22Rv1 (cell line): ENCODE data around the gene GIMD1.

ENCODE experiments used
- ZFX ChIP-seq: fragments of 450-650 bp; IDR thresholded peaks from 2 replicates; pipeline ENCODE4 v1.6.1; 2017; ENCODE audit warnings: antibody characterized with exemption, borderline replicate concordance
- TF ChIP-seq, protein P1 (sequence below): fragments of 450-650 bp; IDR thresholded peaks from 2 replicates; pipeline ENCODE4 v1.5.1; 2017; ENCODE audit warnings: mild to moderate bottlenecking

- TF ChIP-seq, protein P1, sequence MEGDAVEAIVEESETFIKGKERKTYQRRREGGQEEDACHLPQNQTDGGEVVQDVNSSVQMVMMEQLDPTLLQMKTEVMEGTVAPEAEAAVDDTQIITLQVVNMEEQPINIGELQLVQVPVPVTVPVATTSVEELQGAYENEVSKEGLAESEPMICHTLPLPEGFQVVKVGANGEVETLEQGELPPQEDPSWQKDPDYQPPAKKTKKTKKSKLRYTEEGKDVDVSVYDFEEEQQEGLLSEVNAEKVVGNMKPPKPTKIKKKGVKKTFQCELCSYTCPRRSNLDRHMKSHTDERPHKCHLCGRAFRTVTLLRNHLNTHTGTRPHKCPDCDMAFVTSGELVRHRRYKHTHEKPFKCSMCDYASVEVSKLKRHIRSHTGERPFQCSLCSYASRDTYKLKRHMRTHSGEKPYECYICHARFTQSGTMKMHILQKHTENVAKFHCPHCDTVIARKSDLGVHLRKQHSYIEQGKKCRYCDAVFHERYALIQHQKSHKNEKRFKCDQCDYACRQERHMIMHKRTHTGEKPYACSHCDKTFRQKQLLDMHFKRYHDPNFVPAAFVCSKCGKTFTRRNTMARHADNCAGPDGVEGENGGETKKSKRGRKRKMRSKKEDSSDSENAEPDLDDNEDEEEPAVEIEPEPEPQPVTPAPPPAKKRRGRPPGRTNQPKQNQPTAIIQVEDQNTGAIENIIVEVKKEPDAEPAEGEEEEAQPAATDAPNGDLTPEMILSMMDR, result no peak
- TF ChIP-seq ZFX, result no peak
Observed at GRCh38 chr4:106384878-106385277, 16.3 kb upstream of the GIMD1 start.
